Gastroesophageal sphincter (tissue), 4 donors: ENCODE measurements around the gene NLRP1. TPM values are rescaled to one million over a fixed set of nuclear protein-coding genes. Genes with fewer than 3 reads are reported as not detected.
A peak's percentile ranks its signal among the peaks of the same experiment; 100 is the strongest.

Source experiments
- ATAC-seq: fragments of 150-250 bp; one replicate; pipeline ENCODE4 v1.9.1; 2016; ENCODE audit warnings: mild to moderate bottlenecking, moderate library complexity
- H3K27ac ChIP-seq, 4 donors: fragments of 200-600 bp; sonication (generic) in 3 of 4; 1 replicate in 3 of 4; 2 replicates in 1 of 4; pipeline ENCODE4 v1.5.1; 2016 to 2019
- H3K27me3 ChIP-seq: fragments of 200-600 bp; sonication (generic); one replicate; pipeline ENCODE4 v1.5.1; 2019
- H3K36me3 ChIP-seq, 2 donors: fragments of 200-600 bp; sonication (generic); one replicate each; pipeline ENCODE4 v1.5.1; 2019; ENCODE audit warnings: control low read depth in 1 of 2
- H3K4me1 ChIP-seq, 3 donors: fragments of 200-600 bp; sonication (generic); 1 replicate in 2 of 3; 2 replicates in 1 of 3; pipeline ENCODE4 v1.5.1; 2016 to 2019; ENCODE audit warnings: control low read depth in 2 of 3
- H3K4me3 ChIP-seq, 2 donors: fragments of 200-600 bp; sonication (generic); one replicate each; pipeline ENCODE4 v1.5.1; 2019; ENCODE audit warnings: mild to moderate bottlenecking in 1 of 2, moderate library complexity in 1 of 2
- H3K9me3 ChIP-seq, 3 donors: fragments of 200-600 bp; sonication (generic); one replicate each; pipeline ENCODE4 v1.5.1; 2017 to 2019; ENCODE audit warnings: control low read depth in 2 of 3
- CTCF ChIP-seq, 4 experiments: fragments of 200-600 bp in 2 of 4; fragments of 450-650 bp in 2 of 4; sonication (generic) in 1 of 4; IDR thresholded peaks; one replicate each; pipeline ENCODE4 v1.5.1; 2017 to 2019; ENCODE audit warnings: antibody characterized with exemption in 4 of 4, mild to moderate bottlenecking in 2 of 4, moderate library complexity in 2 of 4
- EP300 ChIP-seq: sonication (generic); formaldehyde crosslinking; IDR thresholded peaks from one replicate; pipeline ENCODE4 v1.6.1; 2017; ENCODE audit warnings: antibody characterized with exemption, mild to moderate bottlenecking
- POLR2A ChIP-seq, 2 donors: fragments of 450-650 bp; IDR thresholded peaks; one replicate each; pipeline ENCODE4 v1.6.1; 2017; ENCODE audit warnings: antibody characterized with exemption in 2 of 2, mild to moderate bottlenecking in 2 of 2, moderate library complexity in 1 of 2
- POLR2AphosphoS5 ChIP-seq: sonication (generic); formaldehyde crosslinking; IDR thresholded peaks from one replicate; pipeline ENCODE4 v1.6.1; 2017; ENCODE audit warnings: antibody characterized with exemption
- WGBS, 2 donors: methylation state at CpG; one replicate each; pipeline ENCODE4 v1.1.5; 2018; ENCODE audit warnings: low coverage in 1 of 2; 5-methylcytosine and 5-hydroxymethylcytosine counted together
- total RNA-seq, 4 donors: library from RNA; depleted of rRNA; stranded (reverse); fragments of >200 nt; gene quantifications; one replicate each; pipeline ENCODE4 v1.1.0, GENCODE V29; 2016

Gene NLRP1
- total RNA-seq, 4 donors from 2014 or later, result 8.2 to 26.0 (median 19.6) TPM

- 75 to 83% methylated on average over 1 to 2 of the region's 2 CpGs for WGBS, 2 donors
- no peaks in the 10 kb centered on the region for H3K27me3 ChIP-seq
- H3K27ac ChIP-seq, result no peak overlapping the region
- no peak for ATAC-seq
- TF ChIP-seq CTCF (IDR thresholded peaks at IDR 0.05) (no peak), EP300 (no peak)
- peaks cover 8 to 71% of the 10 kb centered on the region in 2 donors for H3K36me3 ChIP-seq
- no peaks in the 10 kb centered on the region for H3K9me3 ChIP-seq
- no peak overlapping the region for H3K4me3 ChIP-seq
- peaks cover 0 to 6% (median 0%) of the 10 kb centered on the region in 3 donors for H3K4me1 ChIP-seq
Measured at GRCh38 chr17:5473906-5474305, 110.4 kb downstream of the NLRP1 start.

DNA sequence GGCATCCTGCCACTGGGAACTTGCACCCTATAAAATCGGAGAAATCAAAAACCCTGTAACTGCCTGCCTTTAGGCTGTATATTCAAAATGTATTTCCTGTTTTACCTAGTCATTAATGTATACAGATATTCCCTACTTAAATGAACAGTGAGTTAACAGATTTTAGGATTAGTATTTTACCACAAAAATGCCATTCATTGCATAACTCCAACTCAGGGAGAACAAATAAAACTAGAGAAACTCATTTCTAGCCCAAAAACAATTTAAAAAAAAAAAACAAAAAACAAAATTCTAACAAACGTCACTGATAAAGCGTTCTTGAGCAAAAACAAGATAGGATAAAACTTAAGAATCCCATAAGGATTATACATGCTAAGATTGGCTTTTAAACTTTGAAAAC, 111.8 kb downstream of the NLRP1 start:
- Histone ChIP-seq H3K36me3 (peaks cover 8 to 57% of the 10 kb centered on the region in 2 donors), H3K4me1 (peaks cover 0 to 15% (median 4%) of the 10 kb centered on the region in 3 donors), H3K27ac (no peak overlapping the region), H3K4me3 (no peak overlapping the region), H3K9me3 (no peaks in the 10 kb centered on the region), H3K27me3 (no peaks in the 10 kb centered on the region)
- TF ChIP-seq POLR2A (IDR thresholded peaks at IDR 0.05) (no peak), POLR2AphosphoS5 (no peak), CTCF (IDR thresholded peaks at IDR 0.05) (no peak), EP300 (no peak)
- 72 to 88% methylated on average over 2 to 3 of the region's 3 CpGs for WGBS, 2 donors
- no peak for ATAC-seq

GRCh38 chr17:5468075-5468473, 116.2 kb downstream of the NLRP1 start:
- TF ChIP-seq CTCF (IDR thresholded peaks at IDR 0.05) (no peak), EP300 (no peak)
- H3K27ac ChIP-seq, result peak overlapping the region in 3 of 4 donors; percentile 84 to 86 (median 85)
- peak overlapping the region; percentile 74 to 75 for H3K4me3 ChIP-seq
- H3K27me3 ChIP-seq, result no peaks in the 10 kb centered on the region
- ATAC-seq, result no peak
- WGBS, 2 donors, result 0 to 1% methylated on average over 6 to 12 of the region's 17 CpGs
- H3K9me3 ChIP-seq, result no peaks in the 10 kb centered on the region
- H3K4me1 ChIP-seq, result peaks cover 0 to 31% (median 13%) of the 10 kb centered on the region in 3 donors
- peaks cover 0 to 23% of the 10 kb centered on the region in 2 donors for H3K36me3 ChIP-seq

DNA sequence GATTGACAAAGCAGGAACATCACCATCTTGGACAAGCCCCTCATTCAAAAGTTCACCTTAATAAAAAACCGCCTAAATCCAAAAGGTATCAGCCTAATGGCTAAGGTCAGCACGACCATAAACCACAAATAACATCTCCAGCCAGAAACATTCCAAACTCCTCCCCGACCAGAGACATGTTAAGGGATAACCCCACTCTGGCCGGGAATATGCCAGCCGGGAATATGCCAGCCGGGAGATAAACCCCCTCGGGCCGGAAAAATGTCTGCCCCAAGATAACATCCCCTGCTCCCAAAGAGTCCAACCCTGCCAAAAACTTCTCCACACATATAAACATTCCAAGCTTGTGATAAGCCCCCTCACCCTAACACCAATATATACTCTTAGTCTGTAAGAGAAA, 116.9 kb downstream of the NLRP1 start:
- Histone ChIP-seq H3K4me3 (peak overlapping the region; percentile 74 to 75), H3K9me3 (no peaks in the 10 kb centered on the region), H3K27ac (no peak overlapping the region), H3K36me3 (peaks cover 0 to 23% of the 10 kb centered on the region in 2 donors), H3K4me1 (peaks cover 0 to 31% (median 13%) of the 10 kb centered on the region in 3 donors), H3K27me3 (no peaks in the 10 kb centered on the region)
- TF ChIP-seq EP300 (no peak), POLR2AphosphoS5 (no peak), POLR2A (IDR thresholded peaks at IDR 0.05) (no peak), CTCF (IDR thresholded peaks at IDR 0.05) (no peak)
- 2 to 5% methylated on average over 8 of the region's 8 CpGs for whole genome bisulfite sequencing, 2 donors
- no peak for ATAC-seq

DNA sequence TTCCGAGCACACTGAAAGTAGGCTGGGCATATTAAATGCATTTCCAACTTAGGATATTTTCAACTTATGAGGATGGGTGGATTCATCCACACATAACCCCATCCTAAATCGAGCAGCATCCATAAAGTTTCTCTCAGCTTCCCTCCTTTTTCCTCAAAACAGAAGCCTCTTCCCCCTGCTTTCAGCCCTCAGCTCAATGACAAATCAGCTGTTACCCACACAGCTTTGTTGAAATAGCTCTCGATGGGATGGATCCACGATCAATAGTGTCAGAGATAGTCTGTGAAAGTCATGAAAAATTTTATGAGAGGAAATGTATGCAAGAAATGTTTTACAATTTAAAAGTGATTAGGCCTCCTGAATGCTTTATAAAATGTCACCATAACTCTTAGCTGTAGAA, 118.0 kb downstream of the NLRP1 start:
- peaks cover 0 to 31% (median 13%) of the 10 kb centered on the region in 3 donors for H3K4me1 ChIP-seq
- no peaks in the 10 kb centered on the region for H3K27me3 ChIP-seq
- no peak overlapping the region for H3K4me3 ChIP-seq
- no peak for ATAC-seq
- H3K36me3 ChIP-seq, result peaks cover 0 to 26% of the 10 kb centered on the region in 2 donors
- TF ChIP-seq CTCF (IDR thresholded peaks at IDR 0.05) (no peak), EP300 (no peak), POLR2AphosphoS5 (no peak), POLR2A (IDR thresholded peaks at IDR 0.05) (no peak)
- no peak overlapping the region for H3K27ac ChIP-seq
- 83 to 86% methylated on average over 1 to 4 of the region's 4 CpGs for WGBS, 2 donors
- H3K9me3 ChIP-seq, result no peaks in the 10 kb centered on the region
